HepG2 (cell line): ENCODE results near the gene CLIP2. TPM values are rescaled to one million over a fixed set of nuclear protein-coding genes. Genes with fewer than 3 reads are reported as not detected.

Experiments
- EHMT2 ChIP-seq: fragments of 200-600 bp; sonication (generic); IDR thresholded peaks from 2 replicates; pipeline ENCODE4 v1.7.0; 2017; ENCODE audit warnings: antibody characterized with exemption, low read depth, low read length, borderline replicate concordance
- FOSL2 ChIP-seq: sonication (generic); formaldehyde crosslinking; IDR thresholded peaks from 2 replicates; pipeline ENCODE4 v1.4.0; 2020; ENCODE audit warnings: missing genetic modification reagents
- HMGXB3 ChIP-seq: sonication (generic); formaldehyde crosslinking; IDR thresholded peaks from 2 replicates; pipeline ENCODE4 v1.4.0; 2020; ENCODE audit warnings: missing genetic modification reagents, borderline replicate concordance
- IKZF5 ChIP-seq: IDR thresholded peaks from 2 replicates; pipeline ENCODE4 v1.6.1; 2018; ENCODE audit warnings: missing genetic modification reagents, mild to moderate bottlenecking, missing compliant biosample characterization
- PITX1 ChIP-seq: sonication (generic); formaldehyde crosslinking; IDR thresholded peaks from 2 replicates; pipeline ENCODE4 v1.5.1; 2020; ENCODE audit warnings: mild to moderate bottlenecking, missing genetic modification reagents
- RAD21 ChIP-seq: fragments of 450-650 bp; formaldehyde crosslinking; IDR thresholded peaks from 2 replicates; pipeline ENCODE4 v1.5.0; 2020; ENCODE audit warnings: mild to moderate bottlenecking
- TGIF2 ChIP-seq: IDR thresholded peaks from 2 replicates; pipeline ENCODE4 v1.6.1; 2016; ENCODE audit warnings: control low read depth, missing compliant biosample characterization
- ZBTB38 ChIP-seq: sonication (generic); formaldehyde crosslinking; IDR thresholded peaks from 2 replicates; pipeline ENCODE4 v1.5.1; 2020; ENCODE audit warnings: mild to moderate bottlenecking, missing genetic modification reagents
- ZFP36 ChIP-seq: fragments of 150-350 bp; IDR thresholded peaks from 2 replicates; pipeline ENCODE4 v1.6.1; 2018; ENCODE audit warnings: borderline replicate concordance, low read length, low read depth; ENCODE audit not compliant: partially characterized antibody
- ZFP82 ChIP-seq: sonication (generic); formaldehyde crosslinking; IDR thresholded peaks from 2 replicates; pipeline ENCODE4 v1.5.1; 2020; ENCODE audit warnings: mild to moderate bottlenecking, missing genetic modification reagents, borderline replicate concordance
- ZMYM4 ChIP-seq: sonication (generic); formaldehyde crosslinking; IDR thresholded peaks from 2 replicates; pipeline ENCODE4 v1.8.1; 2023; ENCODE audit warnings: mild to moderate bottlenecking, missing genetic modification reagents
- ZNF317 ChIP-seq: sonication (generic); formaldehyde crosslinking; IDR thresholded peaks from 2 replicates; pipeline ENCODE4 v1.5.0; 2020; ENCODE audit warnings: mild to moderate bottlenecking, missing genetic modification reagents
- ZNF362 ChIP-seq: sonication (generic); formaldehyde crosslinking; IDR thresholded peaks from 2 replicates; pipeline ENCODE4 v1.4.0; 2020; ENCODE audit warnings: missing genetic modification reagents, mild to moderate bottlenecking, borderline replicate concordance
- ZNF383 ChIP-seq: sonication (generic); formaldehyde crosslinking; IDR thresholded peaks from 2 replicates; pipeline ENCODE4 v1.4.0; 2020; ENCODE audit warnings: missing genetic modification reagents, mild to moderate bottlenecking, borderline replicate concordance
- ZNF776 ChIP-seq: sonication (generic); formaldehyde crosslinking; IDR thresholded peaks from 2 replicates; pipeline ENCODE4 v1.4.0; 2020; ENCODE audit warnings: mild to moderate bottlenecking, missing genetic modification reagents
- polyA plus RNA-seq, 8 experiments: library from polyadenylated mRNA; depleted of rRNA in 3 of 8; stranded (reverse) in 7 of 8; unstranded in 1 of 8; fragments of >200 nt; fragmentation: Illumina TruSeq in 4 of 8; extraction: Trizol in 4 of 8; gene quantifications; 2 replicates each; pipeline versions ENCODE4 v1.2.1 to v1.2.3, GENCODE V29; 2011 to 2016; ENCODE audit warnings: low read depth in 4 of 8, missing spikeins in 1 of 8, mixed read lengths in 1 of 8; ENCODE audit not compliant: insufficient read depth in 1 of 8
- total RNA-seq, 5 experiments: library from RNA; depleted of rRNA; stranded (reverse); fragments of >200 nt; fragmentation: Illumina TruSeq; extraction: Trizol; gene quantifications; 2 replicates each; pipeline ENCODE4 v1.2.3, GENCODE V29; 2016; ENCODE audit warnings: low read depth in 1 of 5
- TF ChIP-seq, protein P1 (sequence below): sonication (generic); formaldehyde crosslinking; IDR thresholded peaks from 2 replicates; pipeline ENCODE4 v1.8.0; 2022; ENCODE audit warnings: missing genetic modification reagents, mild to moderate bottlenecking, inconsistent platforms, borderline replicate concordance
- TF ChIP-seq, protein P2 (sequence below): IDR thresholded peaks from 2 replicates; pipeline ENCODE4 v1.6.1; 2016; ENCODE audit warnings: mild to moderate bottlenecking, missing biosample characterization, missing genetic modification reagents
- TF ChIP-seq, protein P3 (sequence below): sonication (generic); formaldehyde crosslinking; IDR thresholded peaks from 2 replicates; pipeline ENCODE4 v1.5.0; 2020; ENCODE audit warnings: missing genetic modification reagents

The CLIP2 gene
- total and polyA plus RNA-seq, 2 of the 13 experiments (the other 11 are each of a cell fraction or from before 2014, with no cell fraction given) = 6.5 to 17.4 TPM

DNA sequence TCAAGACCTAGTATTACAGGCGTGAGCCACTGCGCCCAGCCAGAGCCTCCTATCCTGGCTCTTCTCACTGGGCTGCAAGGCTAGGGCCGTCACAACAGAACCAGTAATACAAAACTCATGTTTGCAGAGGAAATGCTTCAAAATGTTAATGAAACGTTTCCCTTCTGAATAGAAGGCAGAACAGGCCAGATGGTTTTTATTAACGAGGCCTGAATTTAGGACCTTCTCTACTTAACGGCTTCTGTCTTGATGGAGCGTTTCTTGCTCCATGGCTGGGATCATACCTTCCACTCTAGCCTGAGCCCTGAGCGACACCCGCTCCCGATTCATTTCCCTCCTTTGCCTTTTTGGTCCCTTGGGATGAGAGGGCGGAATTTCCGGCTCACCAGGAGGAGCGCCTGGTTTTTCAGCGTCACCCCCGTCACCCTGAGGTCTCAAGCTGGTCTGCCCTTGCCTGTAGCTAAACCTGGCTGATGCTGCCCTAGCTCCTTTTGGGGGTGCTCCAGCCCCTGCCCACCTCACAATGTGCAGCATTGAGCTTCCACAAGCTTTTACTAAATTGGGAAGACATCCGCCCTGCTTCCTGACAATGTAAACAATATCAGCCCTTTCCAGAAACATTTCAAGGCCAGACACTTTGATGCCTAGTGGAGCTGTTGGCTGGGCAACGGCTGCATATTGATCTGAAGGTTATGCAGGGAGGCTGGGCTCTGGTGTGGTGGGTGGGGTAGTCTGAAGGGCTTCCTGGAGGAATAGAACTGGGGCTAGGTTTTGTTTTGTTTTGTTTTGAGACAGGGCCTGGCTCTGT is 5.2 kb downstream of the CLIP2 start (continued):
- TF ChIP-seq, protein P1, sequence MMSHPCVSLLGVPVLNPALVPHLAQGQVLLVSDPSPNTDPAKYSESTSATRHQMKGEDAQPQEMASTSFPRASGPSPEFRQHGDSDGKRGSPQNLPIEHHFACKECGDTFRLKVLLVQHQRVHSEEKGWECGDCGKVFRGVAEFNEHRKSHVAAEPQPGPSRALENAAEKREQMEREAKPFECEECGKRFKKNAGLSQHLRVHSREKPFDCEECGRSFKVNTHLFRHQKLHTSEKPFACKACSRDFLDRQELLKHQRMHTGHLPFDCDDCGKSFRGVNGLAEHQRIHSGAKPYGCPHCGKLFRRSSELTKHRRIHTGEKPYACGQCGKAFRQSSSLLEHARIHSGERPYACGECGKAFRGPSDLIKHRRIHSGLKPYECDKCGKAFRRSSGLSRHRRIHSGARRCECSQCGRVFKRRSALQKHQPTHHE (CRISPR knock-in tag) = no peak
- TF ChIP-seq FOSL2 (CRISPR knock-in tag) (peak; percentile 41; the same call in 1 of the 2 replicates), ZFP36 (no peak), ZNF317 (no peak), PITX1 (peak; percentile 79; the same call in 1 of the 2 replicates), ZNF362 (peak; percentile 57; the same call in 1 of the 2 replicates), ZFP82 (CRISPR knock-in tag) (no peak), IKZF5 (CRISPR knock-in tag) (peak; percentile 95), ZBTB38 (CRISPR knock-in tag) (no peak), RAD21 (no peak), ZNF776 (CRISPR knock-in tag) (no peak), TGIF2 (CRISPR knock-in tag) (0 out of 2 replicates have a peak, but pooled peaks have one; percentile 57), ZNF383 (CRISPR knock-in tag) (no peak), EHMT2 (no peak), ZMYM4 (CRISPR knock-in tag) (peak; percentile 63), HMGXB3 (CRISPR knock-in tag) (no peak)
- TF ChIP-seq, protein P2, sequence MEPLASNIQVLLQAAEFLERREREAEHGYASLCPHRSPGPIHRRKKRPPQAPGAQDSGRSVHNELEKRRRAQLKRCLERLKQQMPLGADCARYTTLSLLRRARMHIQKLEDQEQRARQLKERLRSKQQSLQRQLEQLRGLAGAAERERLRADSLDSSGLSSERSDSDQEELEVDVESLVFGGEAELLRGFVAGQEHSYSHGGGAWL (CRISPR knock-in tag) = no peak
- TF ChIP-seq, protein P3, sequence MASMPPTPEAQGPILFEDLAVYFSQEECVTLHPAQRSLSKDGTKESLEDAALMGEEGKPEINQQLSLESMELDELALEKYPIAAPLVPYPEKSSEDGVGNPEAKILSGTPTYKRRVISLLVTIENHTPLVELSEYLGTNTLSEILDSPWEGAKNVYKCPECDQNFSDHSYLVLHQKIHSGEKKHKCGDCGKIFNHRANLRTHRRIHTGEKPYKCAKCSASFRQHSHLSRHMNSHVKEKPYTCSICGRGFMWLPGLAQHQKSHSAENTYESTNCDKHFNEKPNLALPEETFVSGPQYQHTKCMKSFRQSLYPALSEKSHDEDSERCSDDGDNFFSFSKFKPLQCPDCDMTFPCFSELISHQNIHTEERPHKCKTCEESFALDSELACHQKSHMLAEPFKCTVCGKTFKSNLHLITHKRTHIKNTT (CRISPR knock-in tag) = no peak
